ENCODE results near the gene PRR16.
"Not testable (repeated sequence)": the region's sequence is repeated elsewhere in the genome, so short reads cannot be mapped to it uniquely, and the experiment has no call there.

Gene PRR16

GRCh38 chr5:120450910-120451309, 13.2 kb upstream of the PRR16 start:
- no peak for TF ChIP-seq CTCF (conservative IDR thresholded peaks at IDR 0.05; ENCODE audit: low read length)
- no peak overlapping the region for H3K4me3 ChIP-seq (ENCODE audit: low read length)
- DNase-seq (ENCODE audit: low read depth) = no peak

GRCh38 chr5:120451445-120451844, 12.7 kb upstream of the PRR16 start:
- H3K4me3 ChIP-seq (ENCODE audit: low read length) = no peak overlapping the region
- no peak for DNase-seq (ENCODE audit: low read depth)
- no peak for TF ChIP-seq CTCF (conservative IDR thresholded peaks at IDR 0.05; ENCODE audit: low read length)

DNA sequence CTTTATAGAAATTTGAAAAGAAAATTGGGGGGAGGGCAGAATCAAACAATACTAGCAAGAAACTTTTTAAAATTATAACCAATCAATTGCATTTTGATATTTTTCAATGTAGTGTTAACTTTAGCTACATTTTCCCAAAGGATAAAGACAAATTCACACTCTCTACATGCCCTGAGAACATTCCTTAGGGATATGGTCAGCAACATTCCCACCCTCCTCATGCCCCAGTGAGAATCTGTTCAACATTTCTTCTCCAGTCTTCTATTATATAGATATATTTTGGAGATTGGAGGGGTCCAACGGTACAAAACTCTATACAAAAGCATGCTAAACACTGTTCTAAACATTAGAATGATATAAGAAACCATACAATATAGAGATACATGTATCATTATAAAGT, 11.6 kb upstream of the PRR16 start:
- no peak overlapping the region for H3K4me3 ChIP-seq (ENCODE audit: low read length)
- no peak for TF ChIP-seq CTCF (conservative IDR thresholded peaks at IDR 0.05; ENCODE audit: low read length)
- no peak for DNase-seq (ENCODE audit: low read depth)

GRCh38 chr5:120454094-120454798, 9.9 kb upstream of the PRR16 start:
- no peak for TF ChIP-seq CTCF (conservative IDR thresholded peaks at IDR 0.05; ENCODE audit: low read length)
- H3K4me3 ChIP-seq (ENCODE audit: low read length) = no peak overlapping the region; the same call in 1 of the 2 replicates
- DNase-seq (ENCODE audit: low read depth) = peak; percentile 97

GRCh38 chr5:120456006-120456405, 8.1 kb upstream of the PRR16 start:
- no peak overlapping the region for H3K4me3 ChIP-seq (ENCODE audit: low read length)
- TF ChIP-seq CTCF (conservative IDR thresholded peaks at IDR 0.05; ENCODE audit: low read length) = no peak
- no peak for DNase-seq (ENCODE audit: low read depth)

DNA sequence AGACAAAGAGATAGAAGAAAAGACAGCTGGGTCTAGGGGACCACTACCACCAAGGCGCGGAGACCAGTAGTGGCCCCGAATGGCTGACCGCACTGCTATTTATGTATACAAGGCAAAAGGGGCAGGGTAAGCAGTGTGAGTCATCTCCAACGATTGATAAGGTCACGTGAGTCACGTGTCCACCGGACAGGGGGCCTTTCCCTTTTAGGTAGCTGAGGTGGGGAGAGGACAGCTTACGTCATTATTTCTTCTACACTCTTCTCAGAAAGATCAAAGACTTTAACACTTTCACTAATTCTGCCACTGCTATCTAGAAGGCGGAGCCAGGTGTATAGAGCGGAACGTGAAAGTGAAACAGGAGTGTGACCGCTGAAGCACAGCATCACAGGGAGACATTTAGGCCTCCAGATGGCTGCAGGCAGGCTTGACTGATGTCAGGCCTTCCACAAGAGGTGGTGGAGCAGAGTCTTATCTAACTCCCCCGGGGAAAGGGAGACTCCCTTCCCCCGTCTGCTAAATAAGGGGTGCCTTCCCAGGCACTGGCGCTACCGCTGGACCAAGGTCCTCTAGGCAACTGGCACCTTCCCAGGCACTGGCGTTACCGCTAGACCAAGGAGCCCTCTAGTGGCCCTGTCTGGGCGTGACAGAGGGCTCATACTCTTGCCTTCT, 6.1 kb upstream of the PRR16 start:
- DNase-seq (ENCODE audit: low read depth) = peak; percentile 64
- H3K4me3 ChIP-seq (ENCODE audit: low read length) = peak overlapping the region; percentile 48
- TF ChIP-seq CTCF (conservative IDR thresholded peaks at IDR 0.05; ENCODE audit: low read length) = peak; percentile 66

DNA sequence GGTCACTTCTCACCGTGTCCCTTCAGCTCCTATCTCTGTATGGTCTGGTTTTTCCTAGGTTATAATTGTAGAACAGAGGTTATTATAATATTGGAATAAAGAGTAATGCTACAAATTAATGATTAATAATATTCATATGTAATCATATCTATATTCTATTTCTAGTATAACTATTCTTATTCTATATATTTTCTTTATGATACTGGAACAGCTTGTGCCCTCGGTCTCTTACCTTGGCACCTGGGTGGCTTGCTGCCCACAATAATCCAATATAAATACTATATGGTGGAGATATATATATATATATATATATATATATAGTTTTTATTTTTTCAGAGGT, 5.6 kb upstream of the PRR16 start:
- H3K4me3 ChIP-seq (ENCODE audit: low read length); DNase-seq (ENCODE audit: low read depth): not testable (repeated sequence)
